NCI-H526 (cell line): ENCODE measurements around the gene HPX.

Experiments used
- DNase-seq, 2 experiments: peaks; one replicate each; lab custom pipeline; 2025; lab: John Stamatoyannopoulos, UW

The HPX gene

GRCh38 chr11:6458352-6459098, 17.7 kb upstream of the HPX start:
- no peak for DNase-seq

DNA sequence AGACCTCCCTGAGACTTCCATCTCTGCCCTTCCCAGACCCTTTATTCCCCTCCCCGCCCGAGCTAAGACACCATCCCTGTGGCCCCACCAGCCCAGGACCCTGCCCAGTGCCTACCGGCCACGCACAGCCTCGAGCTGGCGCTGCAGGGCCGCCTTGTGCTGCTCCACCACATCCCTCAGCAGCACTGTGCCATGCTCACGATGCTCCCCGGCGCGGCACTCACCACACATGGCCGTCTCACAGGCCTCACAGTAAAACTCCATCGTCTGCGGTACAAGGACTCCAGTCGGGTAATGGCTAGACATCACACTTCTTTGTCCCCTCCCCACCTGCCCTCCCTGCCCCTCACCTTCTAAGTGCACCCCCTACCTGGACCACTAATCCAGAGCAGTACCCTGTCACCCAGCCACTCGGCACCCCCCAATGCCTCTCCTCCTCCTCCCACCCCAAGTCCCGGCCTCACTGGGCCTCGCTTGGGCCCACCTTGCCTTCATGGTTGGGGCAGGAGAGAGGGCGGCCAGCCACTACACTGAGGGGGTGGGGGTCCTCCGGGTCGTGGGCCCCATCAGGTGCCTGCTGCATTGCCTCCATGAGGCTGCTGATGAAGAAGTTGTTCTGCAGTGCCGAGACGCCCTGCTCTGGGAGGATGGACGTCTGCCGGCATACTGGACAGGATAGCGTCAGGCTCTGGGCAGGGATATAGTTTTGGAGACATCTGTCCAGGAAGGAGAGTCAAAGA, 17.0 kb upstream of the HPX start:
- no peak for DNase-seq

- no peak for DNase-seq
Measured at GRCh38 chr11:6456361-6457073, 15.7 kb upstream of the HPX start.

DNA sequence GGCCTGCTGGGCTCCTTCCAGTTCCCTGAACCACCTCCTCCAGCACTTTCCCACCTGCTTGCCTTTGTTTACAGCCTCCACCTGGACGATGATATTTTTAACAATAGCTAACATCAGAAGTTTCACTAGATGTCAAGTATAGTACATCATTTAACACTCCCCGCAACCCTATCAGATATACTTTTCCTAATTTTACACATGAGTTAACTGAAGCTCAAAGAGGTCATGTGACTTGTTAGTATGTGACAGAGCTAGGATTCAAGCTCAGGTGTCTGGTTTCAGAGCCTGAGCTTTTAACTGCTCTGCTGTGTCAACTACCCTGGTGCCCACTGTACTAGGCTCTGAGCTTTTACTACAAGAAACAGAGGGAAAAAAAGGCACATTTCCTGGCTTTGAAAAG, 14.3 kb upstream of the HPX start:
- DNase-seq: peak in 1 of 2 experiments; percentile 24

DNA sequence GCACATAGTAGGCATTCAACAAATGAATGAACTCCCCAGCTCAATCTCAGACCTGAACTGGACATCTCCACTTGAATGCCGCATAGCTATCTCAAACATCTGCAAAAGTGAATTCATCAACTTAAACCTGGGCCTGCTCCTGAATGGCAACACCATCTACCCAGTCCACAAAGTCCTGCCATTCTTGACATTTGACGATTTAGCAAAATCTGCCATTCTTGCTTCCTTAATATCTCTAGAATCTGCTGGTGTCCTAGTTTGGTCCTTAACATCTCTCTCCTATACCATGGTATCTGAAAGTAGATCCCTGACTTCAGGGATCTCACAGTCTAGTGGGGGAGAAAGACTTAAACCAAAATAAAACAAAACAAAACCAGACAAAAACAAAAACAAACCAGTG, 12.4 kb upstream of the HPX start:
- DNase-seq: no peak

GRCh38 chr11:6452219-6452618, 11.4 kb upstream of the HPX start:
- DNase-seq: no peak

DNA sequence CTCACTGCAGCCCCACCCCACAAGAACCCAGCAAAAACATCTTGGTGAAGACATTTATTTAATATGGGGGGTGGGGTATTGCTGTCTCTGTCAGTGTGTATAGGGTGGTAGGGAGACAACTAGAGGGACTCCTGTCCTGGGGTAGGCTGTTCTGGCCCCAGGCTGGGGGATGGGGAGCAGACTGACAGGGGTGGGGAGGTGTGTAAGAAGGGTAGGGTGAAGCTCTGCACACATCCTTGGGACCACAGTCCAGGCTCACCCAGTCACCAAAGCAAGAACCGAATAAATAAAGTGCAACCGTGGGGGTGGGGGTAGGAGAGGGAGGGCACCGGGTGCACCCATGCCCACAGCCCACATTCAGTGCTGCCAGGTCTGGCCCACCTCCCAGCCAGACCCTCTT, 7.8 kb upstream of the HPX start:
- no peak for DNase-seq

- DNase-seq: peak; percentile 49 to 81
Measured at GRCh38 chr11:6443269-6444003, 2.6 kb upstream of the HPX start.

DNA sequence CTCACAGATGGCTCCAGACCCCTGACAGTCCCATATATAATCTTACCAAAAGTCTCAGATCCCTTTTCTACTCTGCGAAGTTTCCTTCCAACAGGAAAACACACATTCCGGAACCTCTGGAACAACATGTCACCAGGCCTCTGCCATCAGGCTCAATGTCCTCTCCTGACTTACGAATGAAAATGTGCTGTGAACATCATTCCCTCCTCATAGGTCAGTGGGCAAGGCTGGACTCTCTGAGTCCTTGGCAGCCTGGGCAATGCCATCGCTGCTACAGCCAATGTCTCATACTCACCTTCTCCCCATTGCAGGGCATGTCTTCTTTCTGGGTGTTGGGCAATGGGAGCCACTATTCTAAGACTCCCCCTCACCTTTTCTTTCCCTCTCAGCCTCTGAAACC, 1.7 kb upstream of the HPX start:
- DNase-seq: no peak

DNA sequence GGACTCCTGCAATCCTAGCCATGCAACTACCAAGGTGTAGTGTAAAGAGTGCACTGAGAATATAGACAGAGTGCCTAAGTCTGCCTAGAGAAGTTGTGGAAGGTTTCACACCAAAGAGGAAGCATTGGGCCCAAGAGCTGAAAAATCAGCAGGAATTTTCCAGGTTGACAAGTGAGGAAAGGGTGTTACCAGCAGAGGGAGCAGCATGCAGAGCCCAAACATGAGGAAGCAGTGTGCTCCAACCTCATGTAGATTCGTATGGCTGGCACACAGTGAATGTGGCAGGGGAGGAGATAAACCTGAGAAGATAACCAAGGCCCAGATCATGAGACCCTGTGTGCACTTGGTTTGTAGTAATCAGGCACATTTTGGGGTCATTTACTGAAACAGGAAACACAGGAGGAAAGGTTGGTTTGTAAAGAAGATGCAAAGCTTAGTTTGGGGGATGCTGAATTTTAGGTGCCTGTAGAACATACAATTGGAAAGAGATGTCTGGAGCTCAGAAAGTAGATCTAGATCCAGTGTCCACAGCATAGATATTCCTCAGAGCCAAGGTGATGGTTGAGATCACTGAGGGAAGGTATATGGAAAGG, 1.7 kb downstream of the HPX start:
- DNase-seq: peak; percentile 33 to 75

GRCh38 chr11:6437993-6438392, 2.8 kb downstream of the HPX start:
- no peak for DNase-seq

GRCh38 chr11:6437423-6437822, 3.4 kb downstream of the HPX start:
- no peak for DNase-seq

DNA sequence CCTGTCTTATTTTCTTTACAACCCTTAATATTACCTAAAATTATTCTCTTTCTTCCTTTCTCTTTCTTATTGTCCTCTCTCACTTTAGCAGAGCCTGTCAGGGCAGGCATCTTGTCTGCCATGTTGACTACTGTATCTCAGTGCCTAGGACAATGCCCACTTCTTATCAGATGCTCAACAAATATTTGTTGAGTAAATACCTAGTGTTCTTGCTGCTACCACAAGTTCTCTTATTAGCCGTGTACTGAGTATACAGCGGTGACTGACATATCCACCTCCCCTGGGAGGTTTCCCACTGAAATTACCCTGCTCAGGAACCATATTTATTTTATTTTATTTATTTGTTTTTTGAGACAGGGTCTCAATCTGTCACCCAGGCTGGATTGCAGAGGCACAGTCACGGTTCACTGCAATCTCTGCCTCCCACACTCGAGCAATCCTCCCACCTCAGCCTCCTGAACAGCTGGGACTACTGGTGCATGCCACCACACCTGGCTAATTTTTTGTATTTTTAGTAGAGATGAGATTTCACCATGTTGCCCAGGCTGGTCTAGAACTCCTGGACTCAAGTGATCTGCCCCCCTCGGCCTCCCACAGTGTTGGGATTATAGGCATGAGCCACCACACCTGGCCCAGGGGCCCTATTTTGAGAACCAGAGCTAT, 6.7 kb downstream of the HPX start:
- DNase-seq: no peak

- no peak for DNase-seq
Measured at GRCh38 chr11:6431861-6432260, 8.9 kb downstream of the HPX start.

- DNase-seq: no peak
Measured at GRCh38 chr11:6427516-6427915, 13.3 kb downstream of the HPX start.

- no peak for DNase-seq
Measured at GRCh38 chr11:6420677-6421076, 20.1 kb downstream of the HPX start.

GRCh38 chr11:6419009-6419631, 21.7 kb downstream of the HPX start, which contains the start of gene APBB1:
Gene APBB1, minus strand, starts transcription at chr11:6419094. Its CDS starts 7,747 bp downstream, at chr11:6411347.
- DNase-seq: peak; percentile 34 to 84

- DNase-seq: peak in 1 of 2 experiments; percentile 52
Measured at GRCh38 chr11:6418557-6419008, 22.2 kb downstream of the HPX start.

- no peak for DNase-seq
Measured at GRCh38 chr11:6417907-6418556, 22.8 kb downstream of the HPX start.

- DNase-seq: no peak
Measured at GRCh38 chr11:6415797-6416196, 25.0 kb downstream of the HPX start.
